OCI-M2 (cell line): ENCODE data around the gene ABLIM1.

Source experiments
- DNase-seq: peaks from one replicate; lab custom pipeline; 2025; ENCODE audit not compliant: unreplicated experiment; lab: John Stamatoyannopoulos, UW

ABLIM1 gene

DNA sequence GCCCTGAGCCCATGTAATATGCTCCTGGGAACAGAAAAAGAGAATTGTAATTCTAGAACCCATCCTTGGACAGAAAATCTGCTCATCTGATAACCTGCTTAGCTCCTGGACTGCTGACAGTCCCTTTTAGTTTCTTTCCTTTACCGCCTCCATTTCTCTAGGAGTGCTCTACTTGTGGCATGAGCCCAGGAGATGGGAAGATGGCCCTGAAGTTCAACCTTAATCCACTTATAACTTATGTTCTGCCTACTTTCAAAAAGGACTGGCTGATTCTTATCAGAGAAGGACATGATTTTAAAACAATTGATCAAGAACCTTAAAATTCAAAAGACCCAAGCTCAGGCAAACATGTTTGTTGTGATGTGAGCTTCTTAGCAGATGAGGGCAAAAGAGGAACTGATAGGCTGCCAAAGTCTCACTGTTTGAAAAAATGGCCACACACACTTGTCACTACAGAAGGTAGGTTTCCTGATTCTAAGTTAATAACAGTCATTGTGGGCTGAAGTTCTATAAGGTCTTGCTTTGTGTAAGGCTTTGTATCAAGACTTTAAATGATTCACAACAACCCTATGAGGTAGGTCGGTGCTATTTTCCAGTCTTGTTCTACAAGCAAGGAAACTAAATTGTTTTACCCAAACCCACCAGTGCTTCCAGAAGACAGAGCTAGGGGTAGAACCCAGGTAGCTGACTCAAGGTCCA, 159.5 kb downstream of the ABLIM1 start:
- no peak for DNase-seq

DNA sequence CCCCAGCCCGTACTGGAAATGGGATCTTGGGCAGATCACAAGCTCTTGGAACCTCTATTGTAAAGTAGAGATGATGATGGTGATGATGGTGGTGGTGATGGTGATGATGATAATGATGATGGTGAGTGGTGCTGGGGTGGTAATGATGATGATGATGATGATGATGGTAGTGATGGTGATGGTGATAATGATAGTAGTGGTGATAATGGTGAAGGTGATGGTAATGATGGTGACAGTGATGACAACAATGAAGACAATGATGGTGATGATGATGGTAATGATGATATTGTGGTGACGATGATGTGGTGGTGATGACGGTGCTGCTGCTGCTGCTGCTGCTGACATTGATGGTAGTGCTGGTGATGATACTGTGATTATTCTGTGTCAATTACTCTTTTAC, 162.8 kb downstream of the ABLIM1 start:
- no peak for DNase-seq

DNA sequence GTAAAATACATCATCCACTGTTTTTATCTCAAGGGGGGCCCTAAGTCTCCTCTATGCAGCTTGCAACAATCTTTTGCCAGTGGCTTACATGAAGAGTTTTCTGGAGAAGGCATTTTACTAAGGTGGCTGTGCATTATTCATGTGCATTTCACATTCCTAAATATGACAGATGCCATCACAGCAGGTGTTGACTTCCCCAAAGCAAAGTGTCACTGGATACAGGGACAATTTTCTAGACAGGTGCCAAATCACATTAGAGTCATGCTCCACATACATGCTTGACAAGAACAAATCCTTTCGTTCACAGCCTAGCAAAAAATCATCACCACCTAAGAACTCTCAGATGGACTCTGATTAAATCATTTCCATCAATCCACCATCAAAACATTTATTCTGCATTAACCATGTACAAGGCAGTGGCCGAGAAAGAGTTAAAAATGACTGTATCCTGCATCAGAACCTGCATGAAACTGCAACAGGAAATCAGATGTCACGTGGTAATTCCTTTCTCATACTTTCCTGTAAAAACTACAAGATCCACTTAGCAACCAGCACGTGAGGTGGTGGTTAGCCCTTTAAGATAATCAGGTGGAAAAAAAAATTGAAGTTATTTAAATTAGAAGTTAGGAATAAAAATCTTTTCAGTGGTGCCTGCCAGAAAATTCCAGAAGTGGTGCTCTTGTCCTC, 165.6 kb downstream of the ABLIM1 start:
- no peak for DNase-seq

DNA sequence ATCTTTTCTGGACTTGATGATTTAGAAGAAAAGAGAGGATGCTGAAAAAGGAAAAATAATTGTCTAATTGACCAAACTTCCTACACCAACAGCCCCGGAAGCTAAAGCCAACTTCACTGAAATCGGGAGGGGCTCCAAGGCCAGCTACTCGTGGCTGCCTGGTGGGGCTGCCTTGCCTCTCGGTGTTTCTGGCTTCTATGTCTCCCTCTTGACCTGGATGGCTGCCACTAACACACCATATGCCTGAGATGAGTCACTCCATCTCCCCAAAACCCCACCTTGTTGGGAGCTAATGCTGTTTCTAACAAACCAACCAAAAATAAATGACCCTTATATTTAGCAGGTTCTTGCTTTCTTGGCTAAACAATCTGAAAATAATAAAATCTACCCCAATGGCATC, 166.1 kb downstream of the ABLIM1 start:
- DNase-seq = no peak

DNA sequence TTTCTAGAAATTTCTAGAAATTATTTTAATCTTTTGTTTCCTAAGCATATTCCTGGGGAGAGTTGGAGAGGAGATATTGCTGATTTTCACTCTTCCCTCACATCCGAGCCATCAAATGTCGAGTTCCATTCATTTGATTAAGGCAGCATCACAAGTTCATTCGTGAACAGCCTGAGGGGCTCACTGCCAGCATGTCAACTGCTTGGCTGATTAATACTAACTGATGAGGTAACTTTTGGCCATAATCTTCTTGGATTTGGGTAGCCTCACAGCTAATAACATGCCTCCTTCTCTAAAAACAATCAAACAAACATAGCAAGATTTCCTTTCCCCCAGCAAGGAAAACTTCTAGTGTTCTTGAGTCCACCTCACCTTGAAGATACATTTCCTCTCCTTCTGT, 166.7 kb downstream of the ABLIM1 start:
- DNase-seq = no peak

- DNase-seq = no peak
These were observed 168.4 kb downstream of the ABLIM1 start for GRCh38 chr10:114489521-114490310.

GRCh38 chr10:114487815-114488536, 170.1 kb downstream of the ABLIM1 start:
- no peak for DNase-seq

DNA sequence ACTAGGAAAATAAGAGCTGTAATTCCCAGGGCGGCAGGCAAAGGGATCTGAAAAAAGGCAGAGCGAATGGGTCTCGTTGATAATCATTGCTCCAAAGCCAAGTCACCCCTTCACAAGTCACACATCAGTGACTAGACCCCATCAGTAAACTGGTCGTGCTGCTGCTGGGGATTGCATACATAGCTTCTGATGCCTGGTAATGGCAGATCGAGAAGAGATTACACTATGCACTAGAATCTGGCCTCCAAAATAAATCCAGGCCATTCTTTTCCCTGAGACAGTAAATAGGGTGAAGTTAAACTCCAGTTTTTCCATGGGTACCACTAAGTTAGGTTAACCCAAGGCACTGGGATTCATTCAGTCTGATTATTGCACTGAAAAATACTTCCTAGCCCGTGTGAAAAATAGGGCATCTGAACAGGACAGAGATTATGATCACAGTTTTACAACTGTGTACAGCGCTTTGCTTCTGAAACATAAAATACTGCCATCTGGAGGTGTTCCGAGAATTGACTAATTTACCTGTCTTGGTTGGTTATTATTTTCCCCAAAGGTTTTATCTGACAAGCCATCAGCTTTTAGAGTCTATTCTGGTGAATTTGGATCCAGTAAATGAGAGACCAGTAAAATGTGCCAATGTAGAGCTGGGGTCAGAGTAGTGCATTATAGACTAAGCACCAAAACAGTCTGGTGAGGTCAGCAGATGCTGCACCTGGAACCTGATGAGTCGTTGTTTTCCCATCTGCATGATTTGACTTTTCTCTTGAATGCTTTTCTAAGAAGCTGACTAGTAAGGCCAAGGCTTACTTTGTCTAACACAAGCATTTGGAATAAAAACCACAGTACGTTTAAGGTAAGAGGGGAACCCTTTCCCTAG, 170.9 kb downstream of the ABLIM1 start:
- DNase-seq = no peak

DNA sequence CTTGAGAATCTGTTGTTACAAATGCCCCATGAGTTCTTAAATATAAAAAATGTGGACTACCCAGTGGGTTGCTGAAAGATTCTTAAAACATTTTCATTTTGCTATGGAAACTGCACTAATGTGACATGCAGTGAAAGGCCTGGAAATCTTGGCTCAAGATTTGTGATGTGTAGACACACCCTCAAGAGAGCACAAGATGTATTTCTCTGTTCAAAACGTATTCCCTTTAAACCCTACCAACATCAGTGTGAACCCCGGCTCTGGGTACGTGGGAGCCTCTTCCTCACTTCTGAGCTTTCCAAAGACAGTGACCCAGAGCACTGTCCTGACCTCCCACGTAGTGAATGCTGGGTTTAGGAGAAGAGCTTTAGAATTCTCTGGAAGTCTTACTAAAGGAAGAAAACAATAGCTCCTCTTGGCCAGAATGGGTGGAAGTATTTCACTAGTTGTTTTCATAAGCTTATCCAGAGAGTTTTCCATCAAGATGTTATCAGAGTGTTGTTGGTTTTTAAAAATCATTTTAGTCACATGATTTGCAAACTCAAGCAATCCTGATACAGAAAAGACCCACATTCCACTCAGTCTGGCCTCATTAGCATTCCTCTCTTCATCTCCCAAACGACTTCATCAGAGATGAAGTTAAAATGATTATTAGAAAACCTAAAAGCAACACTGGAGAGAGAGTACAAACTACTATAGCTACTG, 172.2 kb downstream of the ABLIM1 start:
- DNase-seq = no peak

- DNase-seq = no peak
These were observed 174.5 kb downstream of the ABLIM1 start for GRCh38 chr10:114483575-114483974.

DNA sequence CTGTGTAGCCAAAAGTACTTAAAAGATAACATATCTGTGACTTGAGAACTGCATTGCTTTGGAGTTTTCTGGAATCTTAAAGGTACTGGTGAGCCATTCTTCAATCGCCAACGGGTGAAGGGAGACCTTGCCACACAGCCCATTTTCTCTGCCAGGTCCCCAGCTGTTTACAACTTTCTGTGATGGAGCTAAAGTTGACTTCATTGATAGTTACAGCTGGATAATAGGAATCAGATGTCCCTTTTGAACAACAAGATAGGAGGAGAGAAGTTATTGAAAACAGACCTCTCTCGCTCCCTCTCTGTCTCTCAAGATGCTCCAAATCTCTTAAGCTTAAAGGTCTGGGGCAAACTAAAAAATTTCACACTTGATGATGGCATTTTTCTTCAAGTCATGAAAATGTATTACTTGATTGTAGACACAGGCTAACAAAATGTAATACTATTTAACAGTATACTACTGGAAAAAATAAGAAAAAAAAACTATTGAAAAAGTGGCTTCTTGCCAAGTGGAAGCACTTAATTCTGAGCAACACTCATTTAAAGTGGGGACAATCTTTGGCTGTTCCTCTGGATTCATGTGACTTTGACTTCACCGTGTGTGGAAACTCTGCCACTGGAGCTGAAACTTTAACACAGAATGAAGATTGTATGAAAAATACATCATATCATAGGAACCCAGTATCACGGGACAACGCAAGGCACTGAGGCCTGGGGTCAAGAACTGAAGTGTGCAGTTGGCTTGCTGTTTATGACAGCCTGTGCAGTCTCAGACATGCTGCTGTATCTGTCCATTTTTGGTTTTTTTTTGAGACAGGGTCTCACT, 175.4 kb downstream of the ABLIM1 start:
- no peak for DNase-seq

DNA sequence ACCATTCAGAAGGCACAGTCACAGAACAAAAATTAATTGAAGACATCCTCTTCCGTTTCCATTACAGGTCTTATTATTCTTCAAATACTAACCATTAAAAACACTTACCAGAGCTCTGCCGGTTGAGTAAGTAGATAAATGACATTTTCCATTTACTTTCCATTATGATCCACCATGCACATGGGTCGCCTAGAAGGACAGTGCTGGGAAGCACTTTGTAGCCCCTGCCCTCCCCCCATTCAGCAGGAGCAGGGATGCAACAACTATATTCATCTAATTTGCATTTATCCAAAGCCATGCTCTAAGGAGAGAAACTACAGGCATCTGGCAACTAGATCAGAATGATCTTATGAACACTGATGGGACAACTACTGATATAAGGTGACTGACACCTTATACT, 177.0 kb downstream of the ABLIM1 start:
- no peak for DNase-seq

GRCh38 chr10:114479836-114480235, 178.2 kb downstream of the ABLIM1 start:
- DNase-seq = no peak

GRCh38 chr10:114479307-114479706, 178.8 kb downstream of the ABLIM1 start:
- no peak for DNase-seq

GRCh38 chr10:114478281-114478680, 179.8 kb downstream of the ABLIM1 start:
- no peak for DNase-seq

DNA sequence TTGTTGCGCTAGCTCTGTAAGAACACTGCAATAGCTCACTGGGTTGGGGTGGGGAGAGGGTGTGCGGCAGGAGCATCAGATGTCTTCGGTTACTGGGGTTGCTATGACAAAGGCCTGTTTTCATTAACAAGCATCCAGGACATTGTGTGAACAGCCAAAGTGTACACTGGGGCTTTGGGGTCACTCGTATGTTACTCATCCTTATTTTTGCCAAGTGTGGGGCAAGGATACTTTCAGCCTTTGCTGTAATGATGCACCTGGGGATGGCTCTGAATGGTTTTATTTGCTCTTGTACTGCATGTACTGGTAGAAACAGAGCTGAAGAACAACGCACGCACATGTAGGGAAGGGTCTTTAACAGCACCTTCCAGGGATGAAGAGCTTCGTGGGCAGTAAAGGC, 180.8 kb downstream of the ABLIM1 start:
- no peak for DNase-seq

DNA sequence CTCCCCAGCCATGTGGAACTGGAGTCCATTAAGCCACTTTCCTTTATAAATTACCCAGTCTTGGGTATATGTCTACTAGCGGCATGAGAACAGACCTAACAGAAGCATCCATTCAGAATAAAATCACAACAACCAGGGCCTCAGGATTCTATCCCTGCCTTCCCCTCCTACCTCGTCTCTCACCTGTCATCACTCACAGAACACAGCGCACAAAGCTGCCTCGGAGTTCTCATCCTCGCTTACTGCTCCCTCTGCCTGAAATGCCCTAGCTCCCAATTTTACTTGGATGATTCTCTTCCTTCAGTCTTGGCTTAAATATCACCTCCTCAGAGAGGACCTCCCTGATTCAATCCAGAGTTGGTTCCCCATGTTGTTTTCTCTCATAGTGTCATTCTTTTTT, 183.1 kb downstream of the ABLIM1 start:
- no peak for DNase-seq

DNA sequence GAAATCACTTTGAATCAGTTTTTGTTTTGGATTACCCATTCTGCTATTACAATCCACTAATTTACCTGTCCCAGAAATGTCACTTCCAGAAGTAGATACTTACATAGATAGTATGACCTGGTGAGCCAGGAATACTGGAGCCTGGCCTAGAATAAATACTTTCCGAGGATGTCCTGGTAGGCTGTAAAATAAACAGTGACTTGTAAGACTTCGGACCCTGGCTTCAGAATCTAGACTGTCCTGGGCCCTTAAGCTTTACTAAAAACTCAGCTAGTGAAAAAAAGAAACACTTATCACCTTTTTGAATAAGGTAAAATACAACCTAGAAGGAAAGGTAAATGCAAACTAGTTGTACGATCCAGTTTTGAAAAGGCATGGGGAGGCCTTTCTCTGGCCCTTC, 184.3 kb downstream of the ABLIM1 start:
- DNase-seq = no peak

DNA sequence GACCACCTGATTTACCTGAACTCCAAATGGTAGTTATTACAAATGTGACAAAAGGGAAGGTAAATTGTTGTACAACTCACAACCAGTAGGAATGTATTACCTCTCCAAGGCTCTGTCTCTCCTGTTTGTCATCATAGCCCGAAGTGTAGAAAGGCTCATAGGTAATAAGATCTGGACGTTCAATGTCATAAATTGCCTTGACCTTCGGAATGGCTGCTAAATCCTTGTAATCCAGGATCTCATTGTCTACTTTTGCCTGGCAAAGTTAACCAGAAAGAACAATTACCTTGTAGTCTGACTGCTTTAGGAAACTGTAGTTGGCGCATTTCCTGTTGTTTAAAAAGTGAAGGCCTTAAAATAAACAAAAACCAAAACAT, 185.2 kb downstream of the ABLIM1 start:
- no peak for DNase-seq
